Measurements from ENCODE around the gene DEFB125. TPM values are rescaled to one million over a fixed set of nuclear protein-coding genes. Genes with fewer than 3 reads are reported as not detected.

DEFB125 gene, protein sequence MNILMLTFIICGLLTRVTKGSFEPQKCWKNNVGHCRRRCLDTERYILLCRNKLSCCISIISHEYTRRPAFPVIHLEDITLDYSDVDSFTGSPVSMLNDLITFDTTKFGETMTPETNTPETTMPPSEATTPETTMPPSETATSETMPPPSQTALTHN
- polyA plus RNA-seq (2013, experiment 1 of 2) = not detected
- polyA plus RNA-seq (2013, experiment 2 of 2) = not detected

- Histone ChIP-seq H3K79me2 (ENCODE audit: control insufficient read depth, insufficient read depth, low read length) (no peaks in the 10 kb centered on the region), H3K4me1 (ENCODE audit: control insufficient read depth, low read depth, low read length) (no peaks in the 10 kb centered on the region), H2BK120ac (ENCODE audit: low read depth, low read length) (no peak within 1 kb of the TSS), H3K9ac (ENCODE audit: low read length) (no peak within 1 kb of the TSS), H3K23ac (ENCODE audit: low read length) (no peak within 1 kb of the TSS), H3K56ac (ENCODE audit: low read length) (no peak within 1 kb of the TSS), H2BK15ac (replicated peaks; ENCODE audit: low read depth) (no peak within 1 kb of the TSS), H3K27me3 (ENCODE audit: insufficient read depth, low read length, poor library complexity) (no peaks in the 10 kb centered on the region), H3K4me3 (ENCODE audit: low read length) (no peak within 1 kb of the TSS), H3K36me3 (ENCODE audit: control insufficient read depth, insufficient read depth, low read length) (no peaks in the 10 kb centered on the region), H3K4me2 (ENCODE audit: low read length) (no peak within 1 kb of the TSS), H3K18ac (ENCODE audit: low read length) (no peak within 1 kb of the TSS), H2AK5ac (ENCODE audit: low read length) (no peak within 1 kb of the TSS), H3K27ac (ENCODE audit: low read depth, low read length) (no peak within 1 kb of the TSS), H2BK5ac (ENCODE audit: low read length) (no peak within 1 kb of the TSS), H3K79me1 (ENCODE audit: low read length) (no peaks in the 10 kb centered on the region), H3K4ac (ENCODE audit: low read depth, low read length) (no peak within 1 kb of the TSS), H4K8ac (ENCODE audit: low read depth, low read length) (no peak within 1 kb of the TSS), H4K5ac (ENCODE audit: low read length) (no peak within 1 kb of the TSS)
- DNase-seq = no peak
- WGBS (ENCODE audit: extremely low coverage, insufficient coverage, low lambda C conversion rate) = no CpG with 5 or more reads among the region's 3 CpGs
These were observed at the start of gene DEFB125 for GRCh38 chr20:87401-87800. TSS of gene DEFB125 (plus strand) at chr20:87672. CDS start at chr20:87710, 38 bp downstream.

DNA sequence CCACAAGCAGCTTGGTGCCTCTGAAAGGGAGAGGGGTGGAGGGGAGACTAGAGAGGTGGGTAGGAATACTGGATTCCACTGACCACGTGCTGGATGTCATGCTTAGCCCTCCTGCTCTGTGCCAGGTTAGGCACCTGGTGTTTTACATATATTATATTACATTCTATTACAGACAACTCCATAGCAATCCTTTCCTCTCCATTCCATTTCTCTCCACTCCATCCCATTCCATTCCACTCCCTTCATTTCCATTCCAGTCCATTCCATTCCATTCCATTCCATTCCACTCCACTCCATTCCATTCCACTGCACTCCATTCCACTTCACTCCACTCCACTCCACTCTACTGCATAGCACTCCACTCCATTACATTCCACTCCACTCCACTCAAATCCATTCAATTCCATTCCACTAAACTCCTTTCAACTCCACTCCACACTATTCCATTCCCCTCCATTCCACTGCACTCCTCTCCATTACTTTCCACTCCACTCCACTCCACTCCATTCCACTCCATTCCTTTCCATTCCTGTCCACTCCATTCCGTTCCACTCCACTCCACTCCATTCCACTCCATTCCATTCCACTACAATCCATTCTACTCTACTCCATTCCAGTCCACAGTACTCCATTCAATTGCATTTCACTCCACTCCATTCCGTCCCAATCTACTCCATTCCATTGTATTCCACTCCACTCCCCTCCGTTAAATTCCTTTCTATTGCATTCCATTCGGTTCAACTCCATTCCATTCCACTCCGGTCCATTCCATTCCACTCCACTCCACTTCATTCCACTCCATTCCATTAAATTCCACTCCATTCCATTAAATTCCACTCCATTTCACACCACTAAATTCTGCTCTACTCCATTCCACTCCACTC is 27.2 kb upstream of the DEFB125 start:
- Histone ChIP-seq H3K4me3 (ENCODE audit: low read length) (no peak overlapping the region), H3K27me3 (ENCODE audit: insufficient read depth, low read length, poor library complexity) (no peaks in the 10 kb centered on the region), H3K56ac (ENCODE audit: low read length) (no peak overlapping the region), H3K4ac (ENCODE audit: low read depth, low read length) (no peak overlapping the region), H3K9ac (ENCODE audit: low read length) (no peak overlapping the region), H3K79me1 (ENCODE audit: low read length) (no peaks in the 10 kb centered on the region), H3K4me2 (ENCODE audit: low read length) (no peak overlapping the region), H4K5ac (ENCODE audit: low read length) (no peak overlapping the region), H2AK5ac (ENCODE audit: low read length) (no peak overlapping the region), H2BK15ac (replicated peaks; ENCODE audit: low read depth) (no peak overlapping the region), H3K23ac (ENCODE audit: low read length) (no peak overlapping the region), H3K4me1 (ENCODE audit: control insufficient read depth, low read depth, low read length) (no peaks in the 10 kb centered on the region), H2BK120ac (ENCODE audit: low read depth, low read length) (no peak overlapping the region), H4K8ac (ENCODE audit: low read depth, low read length) (no peak overlapping the region), H3K27ac (ENCODE audit: low read depth, low read length) (no peak overlapping the region), H2BK5ac (ENCODE audit: low read length) (no peak overlapping the region), H3K79me2 (ENCODE audit: control insufficient read depth, insufficient read depth, low read length) (no peaks in the 10 kb centered on the region), H3K18ac (ENCODE audit: low read length) (no peak overlapping the region), H3K36me3 (ENCODE audit: control insufficient read depth, insufficient read depth, low read length) (no peaks in the 10 kb centered on the region)
- 100% methylated on average over 4 of the region's 6 CpGs for WGBS (ENCODE audit: extremely low coverage, insufficient coverage, low lambda C conversion rate)
- no peak for DNase-seq

GRCh38 chr20:61230-61629 is 26.2 kb upstream of the DEFB125 start:
- no peaks in the 10 kb centered on the region for H3K27me3 ChIP-seq (ENCODE audit: insufficient read depth, low read length, poor library complexity)
- no peaks in the 10 kb centered on the region for H3K79me2 ChIP-seq (ENCODE audit: control insufficient read depth, insufficient read depth, low read length)
- no peak overlapping the region for H3K4me2 ChIP-seq (ENCODE audit: low read length)
- no peak overlapping the region for H3K18ac ChIP-seq (ENCODE audit: low read length)
- H3K79me1 ChIP-seq (ENCODE audit: low read length) = no peaks in the 10 kb centered on the region
- no peak overlapping the region for H3K4ac ChIP-seq (ENCODE audit: low read depth, low read length)
- H2AK5ac ChIP-seq (ENCODE audit: low read length) = no peak overlapping the region
- no peak overlapping the region for H3K9ac ChIP-seq (ENCODE audit: low read length)
- WGBS (ENCODE audit: extremely low coverage, insufficient coverage, low lambda C conversion rate) = 100% methylated on average over 1 of the region's 1 CpG
- H3K36me3 ChIP-seq (ENCODE audit: control insufficient read depth, insufficient read depth, low read length) = no peaks in the 10 kb centered on the region
- no peak overlapping the region for H3K23ac ChIP-seq (ENCODE audit: low read length)
- no peak overlapping the region for H4K8ac ChIP-seq (ENCODE audit: low read depth, low read length)
- H4K5ac ChIP-seq (ENCODE audit: low read length) = no peak overlapping the region
- H3K4me3 ChIP-seq (ENCODE audit: low read length) = no peak overlapping the region
- no peak overlapping the region for H2BK120ac ChIP-seq (ENCODE audit: low read depth, low read length)
- no peak overlapping the region for H3K27ac ChIP-seq (ENCODE audit: low read depth, low read length)
- no peak overlapping the region for H3K56ac ChIP-seq (ENCODE audit: low read length)
- H2BK15ac ChIP-seq (replicated peaks; ENCODE audit: low read depth) = no peak overlapping the region
- no peak overlapping the region for H2BK5ac ChIP-seq (ENCODE audit: low read length)
- no peaks in the 10 kb centered on the region for H3K4me1 ChIP-seq (ENCODE audit: control insufficient read depth, low read depth, low read length)
- no peak for DNase-seq

- Histone ChIP-seq H3K27me3 (ENCODE audit: insufficient read depth, low read length, poor library complexity) (no peaks in the 10 kb centered on the region), H3K4me2 (ENCODE audit: low read length) (no peak overlapping the region), H3K4ac (ENCODE audit: low read depth, low read length) (no peak overlapping the region), H2BK5ac (ENCODE audit: low read length) (no peak overlapping the region), H3K56ac (ENCODE audit: low read length) (no peak overlapping the region), H4K5ac (ENCODE audit: low read length) (no peak overlapping the region), H3K27ac (ENCODE audit: low read depth, low read length) (no peak overlapping the region), H3K36me3 (ENCODE audit: control insufficient read depth, insufficient read depth, low read length) (no peaks in the 10 kb centered on the region), H2BK15ac (replicated peaks; ENCODE audit: low read depth) (no peak overlapping the region), H2AK5ac (ENCODE audit: low read length) (no peak overlapping the region), H3K79me1 (ENCODE audit: low read length) (no peaks in the 10 kb centered on the region), H3K4me3 (ENCODE audit: low read length) (no peak overlapping the region), H3K23ac (ENCODE audit: low read length) (no peak overlapping the region), H3K9ac (ENCODE audit: low read length) (no peak overlapping the region), H4K8ac (ENCODE audit: low read depth, low read length) (no peak overlapping the region), H2BK120ac (ENCODE audit: low read depth, low read length) (no peak overlapping the region), H3K79me2 (ENCODE audit: control insufficient read depth, insufficient read depth, low read length) (no peaks in the 10 kb centered on the region), H3K4me1 (ENCODE audit: control insufficient read depth, low read depth, low read length) (no peaks in the 10 kb centered on the region), H3K18ac (ENCODE audit: low read length) (no peak overlapping the region)
- no peak for DNase-seq
- 98% methylated on average over 4 of the region's 5 CpGs for WGBS (ENCODE audit: extremely low coverage, insufficient coverage, low lambda C conversion rate)
These were observed 25.7 kb upstream of the DEFB125 start for GRCh38 chr20:61757-62156.

DNA sequence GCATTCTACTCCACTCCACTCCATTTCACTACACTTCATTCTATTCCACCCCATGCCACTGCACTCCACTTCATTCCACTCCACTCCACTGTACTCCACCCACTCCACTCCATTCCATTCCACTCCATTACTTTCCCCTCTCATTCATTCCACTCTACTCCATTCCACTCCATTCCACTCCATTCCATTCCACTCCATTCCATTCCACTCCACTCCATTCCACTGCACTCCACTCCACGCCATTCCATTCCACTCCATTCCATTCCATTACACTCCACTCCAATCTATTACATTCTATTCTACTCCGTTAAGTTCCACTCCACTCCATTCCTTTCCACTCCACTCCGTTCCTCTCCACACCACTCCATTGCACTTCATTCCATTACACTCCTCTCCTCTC is 25.0 kb upstream of the DEFB125 start:
- H3K79me1 ChIP-seq (ENCODE audit: low read length) = no peaks in the 10 kb centered on the region
- no peak overlapping the region for H3K27ac ChIP-seq (ENCODE audit: low read depth, low read length)
- H3K18ac ChIP-seq (ENCODE audit: low read length) = no peak overlapping the region
- no peak overlapping the region for H2BK120ac ChIP-seq (ENCODE audit: low read depth, low read length)
- no peaks in the 10 kb centered on the region for H3K27me3 ChIP-seq (ENCODE audit: insufficient read depth, low read length, poor library complexity)
- H3K4me1 ChIP-seq (ENCODE audit: control insufficient read depth, low read depth, low read length) = no peaks in the 10 kb centered on the region
- no peak for DNase-seq
- H2BK15ac ChIP-seq (replicated peaks; ENCODE audit: low read depth) = no peak overlapping the region
- no peak overlapping the region for H3K9ac ChIP-seq (ENCODE audit: low read length)
- no peaks in the 10 kb centered on the region for H3K79me2 ChIP-seq (ENCODE audit: control insufficient read depth, insufficient read depth, low read length)
- H3K4ac ChIP-seq (ENCODE audit: low read depth, low read length) = no peak overlapping the region
- no peak overlapping the region for H4K5ac ChIP-seq (ENCODE audit: low read length)
- peak overlapping the region; percentile 3 for H3K4me3 ChIP-seq (ENCODE audit: low read length)
- no peak overlapping the region for H2BK5ac ChIP-seq (ENCODE audit: low read length)
- no peak overlapping the region for H3K23ac ChIP-seq (ENCODE audit: low read length)
- H4K8ac ChIP-seq (ENCODE audit: low read depth, low read length) = no peak overlapping the region
- H3K36me3 ChIP-seq (ENCODE audit: control insufficient read depth, insufficient read depth, low read length) = no peaks in the 10 kb centered on the region
- H2AK5ac ChIP-seq (ENCODE audit: low read length) = no peak overlapping the region
- H3K56ac ChIP-seq (ENCODE audit: low read length) = no peak overlapping the region
- 96% methylated on average over 3 of the region's 3 CpGs for WGBS (ENCODE audit: extremely low coverage, insufficient coverage, low lambda C conversion rate)
- H3K4me2 ChIP-seq (ENCODE audit: low read length) = no peak overlapping the region
